ENCODE measurements around the gene LCN12.

Gene LCN12

DNA sequence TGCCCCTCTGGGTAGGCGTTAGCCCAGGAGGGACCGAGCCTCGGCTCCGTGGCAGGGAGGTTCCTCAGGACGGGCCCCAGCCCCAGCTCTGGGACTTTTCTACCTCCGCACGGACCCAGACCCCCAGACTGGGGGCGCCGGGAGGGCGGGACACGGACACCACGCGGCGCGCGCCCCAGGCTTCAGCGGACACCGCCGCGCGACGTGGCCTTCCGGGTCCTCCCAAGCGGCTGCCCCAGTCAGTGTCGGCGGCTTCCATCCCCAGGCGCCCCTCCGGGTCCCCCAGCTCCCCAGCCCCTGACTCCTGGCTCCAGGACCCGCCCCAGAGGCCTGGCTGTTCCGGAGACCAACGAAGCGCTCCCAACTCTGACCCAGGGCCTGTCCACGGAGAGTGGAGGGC lies 33.8 kb downstream of the LCN12 start:
- no peak overlapping the region for H3K4me3 ChIP-seq (ENCODE audit: low read length in 2 of 2)
- no peaks in the 10 kb centered on the region for H3K36me3 ChIP-seq (replicated peaks in 1 of 2; ENCODE audit: control insufficient read depth in 2 of 2, insufficient read depth in 2 of 2, low read length in 2 of 2)
- H3K9me3 ChIP-seq (replicated peaks in 1 of 2; ENCODE audit: control insufficient read depth in 2 of 2, insufficient read depth in 1 of 2, low read depth in 1 of 2, low read length in 2 of 2), result peaks cover 5 to 7% of the 10 kb centered on the region in 2 donors
- no peak overlapping the region for H3K27ac ChIP-seq (replicated peaks; ENCODE audit: low read length)
- H3K9ac ChIP-seq (ENCODE audit: low read depth, low read length, poor library complexity), result no peak overlapping the region
- no peak overlapping the region for H3K4ac ChIP-seq (ENCODE audit: low read length)
- WGBS, 2 donors (ENCODE audit: extremely low coverage in 2 of 2, insufficient read length in 2 of 2, insufficient replicate concordance in 1 of 2), result no CpG with 5 or more reads among the region's 33 CpGs
- DNase-seq (ENCODE audit: low spot score), result no peak
- peak overlapping the region; percentile 39 for H2BK15ac ChIP-seq (ENCODE audit: low read length)
- H2AK5ac ChIP-seq (ENCODE audit: low read depth, low read length), result peak overlapping the region; percentile 14
- peak overlapping the region; percentile 88 for H3K4me2 ChIP-seq (ENCODE audit: insufficient read depth, low read length, poor library complexity, severe bottlenecking)
- peaks cover 4 to 36% (median 30%) of the 10 kb centered on the region in 3 experiments for H3K27me3 ChIP-seq (ENCODE audit: control insufficient read depth in 3 of 3, insufficient read depth in 3 of 3, low read depth in 1 of 3, low read length in 3 of 3)
- no peak overlapping the region for H2BK5ac ChIP-seq (ENCODE audit: low read length)
- H2AFZ ChIP-seq (ENCODE audit: low read length), result no peak overlapping the region
- no peak overlapping the region for H3K23ac ChIP-seq (ENCODE audit: low read depth, low read length, poor library complexity)
- peaks cover 0 to 2% of the 10 kb centered on the region in 2 donors for H3K4me1 ChIP-seq (ENCODE audit: control insufficient read depth in 2 of 2, insufficient read depth in 1 of 2, low read depth in 1 of 2, low read length in 2 of 2)
- no peak overlapping the region for H2BK120ac ChIP-seq (ENCODE audit: low read depth, low read length)
- peak overlapping the region; percentile 31 for H2BK12ac ChIP-seq (ENCODE audit: low read length)
- H4K8ac ChIP-seq (ENCODE audit: low read depth, low read length), result no peak overlapping the region
- H3K18ac ChIP-seq (ENCODE audit: low read length), result peak overlapping the region; percentile 97
- no peak overlapping the region for H4K91ac ChIP-seq (ENCODE audit: low read depth, low read length, poor library complexity)
- no peaks in the 10 kb centered on the region for H3K79me1 ChIP-seq (ENCODE audit: low read depth, low read length)
- peak overlapping the region; percentile 91 for H3K14ac ChIP-seq (ENCODE audit: low read length)

DNA sequence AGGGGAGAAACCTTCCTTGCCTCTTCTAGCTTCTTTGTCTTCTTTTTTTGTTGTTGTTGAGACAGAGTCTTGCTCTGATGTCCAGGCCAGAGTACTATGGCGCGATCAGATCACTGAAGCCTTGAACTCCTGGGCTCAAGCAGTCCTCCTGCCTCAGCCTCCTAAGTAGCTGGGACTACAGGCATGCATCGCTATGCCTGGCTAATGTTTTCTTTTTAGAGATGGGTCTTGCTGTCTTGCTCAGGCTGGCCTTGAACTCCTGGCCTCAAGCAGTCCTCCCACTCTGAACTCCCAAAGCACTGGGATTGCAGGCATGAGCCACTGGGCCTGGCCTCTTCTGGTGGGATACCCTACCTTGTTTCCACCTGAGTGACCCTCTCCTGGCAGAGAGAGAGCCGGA lies 36.8 kb downstream of the LCN12 start:
- Histone ChIP-seq H3K9ac (ENCODE audit: low read depth, low read length, poor library complexity) (no peak overlapping the region), H2BK120ac (ENCODE audit: low read depth, low read length) (no peak overlapping the region), H3K79me1 (ENCODE audit: low read depth, low read length) (peaks cover 7% of the 10 kb centered on the region), H3K14ac (ENCODE audit: low read length) (no peak overlapping the region), H3K9me3 (replicated peaks in 1 of 2; ENCODE audit: control insufficient read depth in 2 of 2, insufficient read depth in 1 of 2, low read depth in 1 of 2, low read length in 2 of 2) (peaks cover 8 to 13% of the 10 kb centered on the region in 2 donors), H2BK5ac (ENCODE audit: low read length) (no peak overlapping the region), H3K4me1 (ENCODE audit: control insufficient read depth in 2 of 2, insufficient read depth in 1 of 2, low read depth in 1 of 2, low read length in 2 of 2) (peaks cover 4 to 8% of the 10 kb centered on the region in 2 donors), H3K4ac (ENCODE audit: low read length) (no peak overlapping the region), H3K23ac (ENCODE audit: low read depth, low read length, poor library complexity) (no peak overlapping the region), H4K91ac (ENCODE audit: low read depth, low read length, poor library complexity) (no peak overlapping the region), H3K4me3 (ENCODE audit: low read length in 2 of 2) (no peak overlapping the region), H4K8ac (ENCODE audit: low read depth, low read length) (no peak overlapping the region), H2BK15ac (ENCODE audit: low read length) (no peak overlapping the region), H3K27ac (replicated peaks; ENCODE audit: low read length) (no peak overlapping the region), H3K27me3 (ENCODE audit: control insufficient read depth in 3 of 3, insufficient read depth in 3 of 3, low read depth in 1 of 3, low read length in 3 of 3) (peaks cover 3 to 29% (median 4%) of the 10 kb centered on the region in 3 experiments), H3K36me3 (replicated peaks in 1 of 2; ENCODE audit: control insufficient read depth in 2 of 2, insufficient read depth in 2 of 2, low read length in 2 of 2) (peaks cover 3 to 8% of the 10 kb centered on the region in 2 donors), H2AFZ (ENCODE audit: low read length) (no peak overlapping the region), H3K4me2 (ENCODE audit: insufficient read depth, low read length, poor library complexity, severe bottlenecking) (no peak overlapping the region), H2BK12ac (ENCODE audit: low read length) (no peak overlapping the region), H2AK5ac (ENCODE audit: low read depth, low read length) (no peak overlapping the region), H3K18ac (ENCODE audit: low read length) (no peak overlapping the region)
- WGBS, 2 donors (ENCODE audit: extremely low coverage in 2 of 2, insufficient read length in 2 of 2, insufficient replicate concordance in 1 of 2), result no CpG with 5 or more reads among the region's 4 CpGs
- DNase-seq (ENCODE audit: low spot score), result no peak

DNA sequence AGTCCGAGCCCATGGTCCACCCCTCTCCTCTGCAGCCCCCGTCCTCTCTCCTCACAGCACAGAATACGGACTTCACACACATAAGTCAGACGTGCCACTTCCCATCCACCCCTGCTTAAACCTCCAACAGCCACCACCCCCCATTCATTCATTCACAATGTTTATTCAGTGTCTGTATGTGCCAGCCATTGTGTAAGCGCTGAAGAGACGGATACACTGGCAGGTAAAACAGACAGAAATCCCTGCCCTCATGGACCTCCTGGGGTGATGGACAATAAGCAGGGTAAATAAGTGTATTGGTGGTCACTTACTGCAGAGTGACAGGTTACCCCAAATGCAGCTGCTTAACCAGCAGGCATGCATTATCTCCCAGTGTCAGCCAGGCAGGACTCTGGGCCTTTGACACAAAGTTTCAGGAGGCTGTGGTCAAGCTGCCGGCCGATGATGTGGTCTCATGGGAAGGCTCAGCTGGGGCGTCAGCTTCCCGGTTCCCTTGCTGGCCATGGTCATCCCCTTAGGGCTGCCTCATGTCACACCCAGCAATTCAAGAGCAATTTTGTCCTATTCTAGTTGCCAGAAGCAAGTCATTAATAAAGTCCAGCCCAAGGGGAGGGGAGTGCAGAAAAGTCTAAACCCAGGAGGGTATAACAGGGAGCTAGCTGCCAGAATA lies 38.3 kb downstream of the LCN12 start:
- Histone ChIP-seq H3K14ac (ENCODE audit: low read length) (no peak overlapping the region), H2BK15ac (ENCODE audit: low read length) (no peak overlapping the region), H3K36me3 (replicated peaks in 1 of 2; ENCODE audit: control insufficient read depth in 2 of 2, insufficient read depth in 2 of 2, low read length in 2 of 2) (peaks cover 6 to 15% of the 10 kb centered on the region in 2 donors), H2BK5ac (ENCODE audit: low read length) (no peak overlapping the region), H3K23ac (ENCODE audit: low read depth, low read length, poor library complexity) (no peak overlapping the region), H3K9ac (ENCODE audit: low read depth, low read length, poor library complexity) (no peak overlapping the region), H4K8ac (ENCODE audit: low read depth, low read length) (no peak overlapping the region), H3K79me1 (ENCODE audit: low read depth, low read length) (peaks cover 8% of the 10 kb centered on the region), H3K4ac (ENCODE audit: low read length) (no peak overlapping the region), H3K9me3 (replicated peaks in 1 of 2; ENCODE audit: control insufficient read depth in 2 of 2, insufficient read depth in 1 of 2, low read depth in 1 of 2, low read length in 2 of 2) (peaks cover 8 to 13% of the 10 kb centered on the region in 2 donors), H3K4me1 (ENCODE audit: control insufficient read depth in 2 of 2, insufficient read depth in 1 of 2, low read depth in 1 of 2, low read length in 2 of 2) (peaks cover 4 to 8% of the 10 kb centered on the region in 2 donors), H2BK12ac (ENCODE audit: low read length) (no peak overlapping the region), H4K91ac (ENCODE audit: low read depth, low read length, poor library complexity) (no peak overlapping the region), H3K4me3 (ENCODE audit: low read length in 2 of 2) (no peak overlapping the region), H3K18ac (ENCODE audit: low read length) (no peak overlapping the region), H2BK120ac (ENCODE audit: low read depth, low read length) (no peak overlapping the region), H3K27ac (replicated peaks; ENCODE audit: low read length) (no peak overlapping the region), H2AK5ac (ENCODE audit: low read depth, low read length) (no peak overlapping the region), H2AFZ (ENCODE audit: low read length) (peak overlapping the region; percentile 16), H3K4me2 (ENCODE audit: insufficient read depth, low read length, poor library complexity, severe bottlenecking) (no peak overlapping the region), H3K27me3 (ENCODE audit: control insufficient read depth in 3 of 3, insufficient read depth in 3 of 3, low read depth in 1 of 3, low read length in 3 of 3) (peaks cover 0 to 14% (median 2%) of the 10 kb centered on the region in 3 experiments)
- DNase-seq (ENCODE audit: low spot score), result no peak
- no CpG with 5 or more reads among the region's 10 CpGs for WGBS, 2 donors (ENCODE audit: extremely low coverage in 2 of 2, insufficient read length in 2 of 2, insufficient replicate concordance in 1 of 2)

- peak within 1 kb of the TSS; percentile 81 for H2BK15ac ChIP-seq (ENCODE audit: low read length)
- peak within 1 kb of the TSS; percentile 85 for H3K4me2 ChIP-seq (ENCODE audit: insufficient read depth, low read length, poor library complexity, severe bottlenecking)
- H3K27me3 ChIP-seq (ENCODE audit: control insufficient read depth in 3 of 3, insufficient read depth in 3 of 3, low read depth in 1 of 3, low read length in 3 of 3), result peaks cover 0 to 5% (median 2%) of the 10 kb centered on the region in 3 experiments
- H3K9ac ChIP-seq (ENCODE audit: low read depth, low read length, poor library complexity), result peak within 1 kb of the TSS; percentile 96
- H4K8ac ChIP-seq (ENCODE audit: low read depth, low read length), result no peak within 1 kb of the TSS
- H2AK5ac ChIP-seq (ENCODE audit: low read depth, low read length), result peak within 1 kb of the TSS; percentile 88
- H3K18ac ChIP-seq (ENCODE audit: low read length), result peak within 1 kb of the TSS; percentile 94
- H3K4ac ChIP-seq (ENCODE audit: low read length), result no peak within 1 kb of the TSS
- H2BK120ac ChIP-seq (ENCODE audit: low read depth, low read length), result no peak within 1 kb of the TSS
- no peak within 1 kb of the TSS for H3K27ac ChIP-seq (replicated peaks; ENCODE audit: low read length)
- WGBS, 2 donors (ENCODE audit: extremely low coverage in 2 of 2, insufficient read length in 2 of 2, insufficient replicate concordance in 1 of 2), result no CpG with 5 or more reads among the region's 92 CpGs
- H2AFZ ChIP-seq (ENCODE audit: low read length), result peak within 1 kb of the TSS; percentile 96
- H3K9me3 ChIP-seq (replicated peaks in 1 of 2; ENCODE audit: control insufficient read depth in 2 of 2, insufficient read depth in 1 of 2, low read depth in 1 of 2, low read length in 2 of 2), result peaks cover 8 to 13% of the 10 kb centered on the region in 2 donors
- peak within 1 kb of the TSS; percentile 75 for H3K14ac ChIP-seq (ENCODE audit: low read length)
- H3K79me1 ChIP-seq (ENCODE audit: low read depth, low read length), result peaks cover 9% of the 10 kb centered on the region
- DNase-seq (ENCODE audit: low spot score), result peak; percentile 86
- peak within 1 kb of the TSS; percentile 1 for H2BK5ac ChIP-seq (ENCODE audit: low read length)
- peak within 1 kb of the TSS; percentile 75 for H3K23ac ChIP-seq (ENCODE audit: low read depth, low read length, poor library complexity)
- peak within 1 kb of the TSS; percentile 85 for H4K91ac ChIP-seq (ENCODE audit: low read depth, low read length, poor library complexity)
- peaks cover 6 to 15% of the 10 kb centered on the region in 2 donors for H3K36me3 ChIP-seq (replicated peaks in 1 of 2; ENCODE audit: control insufficient read depth in 2 of 2, insufficient read depth in 2 of 2, low read length in 2 of 2)
- peak within 1 kb of the TSS; percentile 22 for H2BK12ac ChIP-seq (ENCODE audit: low read length)
- H3K4me1 ChIP-seq (ENCODE audit: control insufficient read depth in 2 of 2, insufficient read depth in 1 of 2, low read depth in 1 of 2, low read length in 2 of 2), result peaks cover 4 to 18% of the 10 kb centered on the region in 2 donors
- H3K4me3 ChIP-seq (ENCODE audit: low read length in 2 of 2), result peak within 1 kb of the TSS; percentile 85 to 97
These were observed 40.1 kb downstream of the LCN12 start, which contains the start of gene PAXX for GRCh38 chr9:136991993-136992818. Gene PAXX, plus strand, starts transcription at chr9:136992422. Its CDS starts 22 bp downstream, at chr9:136992444.
